Gastrocnemius medialis (tissue), 4 donors: ENCODE results near the gene FGF2.

Experiments used
- POLR2A ChIP-seq, 2 donors: fragments of 450-650 bp; IDR thresholded peaks; one replicate each; pipeline ENCODE4 v1.6.1; 2017; ENCODE audit warnings: antibody characterized with exemption in 2 of 2, mild to moderate bottlenecking in 2 of 2, moderate library complexity in 2 of 2
- TF ChIP-seq, protein P1 (sequence below), 5 experiments: fragments of 450-650 bp in 3 of 5; fragments of 200-600 bp in 2 of 5; sonication (generic) in 2 of 5; IDR thresholded peaks in 4 of 5; conservative IDR thresholded peaks in 1 of 5; 1 replicate in 4 of 5; 2 replicates in 1 of 5; pipeline ENCODE4 v1.5.1; 2016 to 2019; ENCODE audit warnings: antibody characterized with exemption in 5 of 5, mild to moderate bottlenecking in 3 of 5, moderate library complexity in 3 of 5

DNA sequence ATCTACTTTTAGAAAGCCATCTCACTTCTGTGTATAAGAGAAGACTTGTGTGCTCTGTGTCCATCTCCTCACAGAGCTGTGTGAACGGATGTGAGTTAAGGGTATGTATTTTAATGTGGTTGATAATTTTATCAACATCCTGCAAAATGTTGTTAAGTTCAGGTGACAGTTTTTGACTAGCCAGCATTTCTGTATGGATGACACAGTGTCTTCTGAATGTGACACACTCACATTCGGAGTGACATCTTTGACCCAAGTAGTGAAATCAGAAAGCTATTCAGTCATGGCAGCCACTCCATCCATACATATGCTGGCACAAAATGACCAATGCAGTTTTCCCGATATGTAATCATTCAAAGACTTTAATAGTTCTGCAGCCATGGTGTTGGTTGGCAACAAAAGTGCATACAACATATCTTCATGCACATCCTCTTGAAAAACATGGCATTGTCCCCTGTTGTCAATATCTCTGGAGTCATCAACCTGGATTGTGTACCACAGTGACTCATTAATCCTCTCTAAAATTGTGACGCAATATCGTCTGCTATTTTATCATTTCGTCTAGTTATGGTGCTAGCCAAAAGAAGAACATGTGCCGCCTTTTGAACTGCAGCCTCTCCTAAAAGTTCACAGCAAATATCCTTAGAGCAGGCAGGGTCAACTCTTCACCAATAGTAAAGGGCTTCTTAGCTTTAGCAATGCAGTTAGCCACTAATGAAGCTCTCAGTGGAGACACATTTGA is 6.8 kb upstream of the FGF2 start:
- TF ChIP-seq, protein P1, sequence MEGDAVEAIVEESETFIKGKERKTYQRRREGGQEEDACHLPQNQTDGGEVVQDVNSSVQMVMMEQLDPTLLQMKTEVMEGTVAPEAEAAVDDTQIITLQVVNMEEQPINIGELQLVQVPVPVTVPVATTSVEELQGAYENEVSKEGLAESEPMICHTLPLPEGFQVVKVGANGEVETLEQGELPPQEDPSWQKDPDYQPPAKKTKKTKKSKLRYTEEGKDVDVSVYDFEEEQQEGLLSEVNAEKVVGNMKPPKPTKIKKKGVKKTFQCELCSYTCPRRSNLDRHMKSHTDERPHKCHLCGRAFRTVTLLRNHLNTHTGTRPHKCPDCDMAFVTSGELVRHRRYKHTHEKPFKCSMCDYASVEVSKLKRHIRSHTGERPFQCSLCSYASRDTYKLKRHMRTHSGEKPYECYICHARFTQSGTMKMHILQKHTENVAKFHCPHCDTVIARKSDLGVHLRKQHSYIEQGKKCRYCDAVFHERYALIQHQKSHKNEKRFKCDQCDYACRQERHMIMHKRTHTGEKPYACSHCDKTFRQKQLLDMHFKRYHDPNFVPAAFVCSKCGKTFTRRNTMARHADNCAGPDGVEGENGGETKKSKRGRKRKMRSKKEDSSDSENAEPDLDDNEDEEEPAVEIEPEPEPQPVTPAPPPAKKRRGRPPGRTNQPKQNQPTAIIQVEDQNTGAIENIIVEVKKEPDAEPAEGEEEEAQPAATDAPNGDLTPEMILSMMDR (IDR thresholded peaks at IDR 0.05 in 4 of 5, conservative IDR thresholded peaks at IDR 0.05 in 1 of 5), result no peak
- no peak for TF ChIP-seq POLR2A (IDR thresholded peaks at IDR 0.05)
